Activated CD4-positive, alpha-beta T cell treated with anti-CD3 and anti-CD28 coated beads, Interleukin-2, amount 10 ng/mL, durations not matched to agents 7 days and 5 days (primary cell): ENCODE data around the gene PIGQ. TPM values are rescaled to one million over a fixed set of nuclear protein-coding genes. Genes with fewer than 3 reads are reported as not detected.
A peak's percentile ranks its signal among the peaks of the same experiment; 100 is the strongest.

Source experiments
- CTCF ChIA-PET: fragments of 350-600 bp; sonication (Branson Sonifier 250); formaldehyde crosslinking; loops from one replicate; lab custom pipeline; 2021; ENCODE audit warnings: antibody characterized with exemption; lab: Charles Lee
- POLR2A ChIA-PET: fragments of 350-600 bp; sonication (Branson Sonifier 250); formaldehyde crosslinking; loops from one replicate; lab custom pipeline; 2021; ENCODE audit warnings: antibody characterized with exemption; lab: Charles Lee
- DNase-seq: peaks from one replicate; pipeline ENCODE4 v3.0.0-alpha.2; 2020
- H3K27ac Mint-ChIP-seq: one replicate; pipeline ENCODE4 v1.8.0; 2021; ENCODE audit warnings: mild to moderate bottlenecking, moderate library complexity, mixed read lengths
- H3K27me3 Mint-ChIP-seq: one replicate; pipeline ENCODE4 v1.8.0; 2021; ENCODE audit warnings: mixed read lengths
- H3K36me3 Mint-ChIP-seq: one replicate; pipeline ENCODE4 v1.8.0; 2021; ENCODE audit warnings: low read depth, mixed read lengths
- H3K4me1 Mint-ChIP-seq: one replicate; pipeline ENCODE4 v1.8.0; 2021; ENCODE audit warnings: mixed read lengths
- H3K4me3 Mint-ChIP-seq: one replicate; pipeline ENCODE4 v1.8.0; 2021; ENCODE audit warnings: mild to moderate bottlenecking, moderate library complexity, mixed read lengths
- H3K9me3 Mint-ChIP-seq: one replicate; pipeline ENCODE4 v1.8.0; 2021; ENCODE audit warnings: mixed read lengths
- total RNA-seq, 2 experiments: library from RNA; stranded (reverse); gene quantifications; one replicate each; pipeline ENCODE4 v1.2.3, GENCODE V29; 2021

Gene PIGQ
- total RNA-seq, 2 experiments from 2014 or later, result 44.5 to 46.1 TPM

- H3K27ac Mint-ChIP-seq, result no peak overlapping the region
- H3K4me3 Mint-ChIP-seq, result no peak overlapping the region
- no peaks in the 10 kb centered on the region for H3K27me3 Mint-ChIP-seq
- peaks cover 2% of the 10 kb centered on the region for H3K36me3 Mint-ChIP-seq
- peaks cover 7% of the 10 kb centered on the region for H3K4me1 Mint-ChIP-seq
- peaks cover 2% of the 10 kb centered on the region for H3K9me3 Mint-ChIP-seq
- no peak for DNase-seq
- CTCF ChIA-PET, result no interaction called here
- POLR2A ChIA-PET, result no interaction called here
Observed at GRCh38 chr16:606656-607307, 37.0 kb downstream of the PIGQ start.

GRCh38 chr16:608019-608418 is 38.3 kb downstream of the PIGQ start:
- H3K36me3 Mint-ChIP-seq, result peaks cover 2% of the 10 kb centered on the region
- no peak overlapping the region for H3K27ac Mint-ChIP-seq
- no peak overlapping the region for H3K4me3 Mint-ChIP-seq
- DNase-seq, result no peak
- ChIA-PET POLR2A (no interaction called here), CTCF (no interaction called here)
- H3K4me1 Mint-ChIP-seq, result peaks cover 7% of the 10 kb centered on the region
- peaks cover 2% of the 10 kb centered on the region for H3K9me3 Mint-ChIP-seq
- no peaks in the 10 kb centered on the region for H3K27me3 Mint-ChIP-seq

- H3K36me3 Mint-ChIP-seq, result no peaks in the 10 kb centered on the region
- H3K4me1 Mint-ChIP-seq, result peaks cover 4% of the 10 kb centered on the region
- no peaks in the 10 kb centered on the region for H3K27me3 Mint-ChIP-seq
- no peak overlapping the region for H3K27ac Mint-ChIP-seq
- POLR2A ChIA-PET, result no interaction called here
- no peak overlapping the region for H3K4me3 Mint-ChIP-seq
- DNase-seq, result no peak
- CTCF ChIA-PET, result interaction anchor here (0.6 to 1.1 kb wide), 2 partner anchors 17 to 1926 kb away, joined by 3 to 6 read pairs; no protein-coding TSS in a partner anchor
- H3K9me3 Mint-ChIP-seq, result peaks cover 2% of the 10 kb centered on the region
Observed at GRCh38 chr16:609316-609715, 39.5 kb downstream of the PIGQ start.

GRCh38 chr16:609984-610383 is 40.2 kb downstream of the PIGQ start:
- peaks cover 4% of the 10 kb centered on the region for H3K4me1 Mint-ChIP-seq
- H3K4me3 Mint-ChIP-seq, result no peak overlapping the region
- ChIA-PET CTCF (interaction anchor here (0.6 to 1.1 kb wide), 2 partner anchors 17 to 1925 kb away, joined by 3 to 6 read pairs; no protein-coding TSS in a partner anchor), POLR2A (no interaction called here)
- H3K9me3 Mint-ChIP-seq, result peaks cover 2% of the 10 kb centered on the region
- H3K36me3 Mint-ChIP-seq, result no peaks in the 10 kb centered on the region
- H3K27ac Mint-ChIP-seq, result no peak overlapping the region
- no peak for DNase-seq
- H3K27me3 Mint-ChIP-seq, result no peaks in the 10 kb centered on the region

- H3K9me3 Mint-ChIP-seq, result no peaks in the 10 kb centered on the region
- no peak overlapping the region for H3K4me3 Mint-ChIP-seq
- ChIA-PET POLR2A (no interaction called here), CTCF (interaction anchor here (0.6 to 1.1 kb wide), 3 partner anchors 18 to 272 kb away, joined by 3 read pairs; no protein-coding TSS in a partner anchor)
- peaks cover 4% of the 10 kb centered on the region for H3K4me1 Mint-ChIP-seq
- H3K27me3 Mint-ChIP-seq, result no peaks in the 10 kb centered on the region
- H3K36me3 Mint-ChIP-seq, result no peaks in the 10 kb centered on the region
- peak; percentile 33 for DNase-seq
- no peak overlapping the region for H3K27ac Mint-ChIP-seq
Observed at GRCh38 chr16:610513-611381, 41.0 kb downstream of the PIGQ start.

GRCh38 chr16:615122-615521 is 45.4 kb downstream of the PIGQ start:
- Mint-ChIP-seq H3K4me3 (no peak overlapping the region), H3K27ac (no peak overlapping the region), H3K9me3 (no peaks in the 10 kb centered on the region), H3K4me1 (peaks cover 2% of the 10 kb centered on the region), H3K27me3 (no peaks in the 10 kb centered on the region), H3K36me3 (no peaks in the 10 kb centered on the region)
- DNase-seq, result no peak
- ChIA-PET CTCF (no interaction called here), POLR2A (no interaction called here)

- Mint-ChIP-seq H3K4me1 (no peaks in the 10 kb centered on the region), H3K27ac (no peak overlapping the region), H3K36me3 (no peaks in the 10 kb centered on the region), H3K9me3 (no peaks in the 10 kb centered on the region), H3K27me3 (no peaks in the 10 kb centered on the region), H3K4me3 (no peak overlapping the region)
- POLR2A ChIA-PET, result no interaction called here
- DNase-seq, result no peak
- CTCF ChIA-PET, result interaction anchor here (0.6 kb wide), 1 partner anchor 13 kb away, joined by 3 read pairs; no protein-coding TSS in a partner anchor
Observed at GRCh38 chr16:616733-617586, 47.2 kb downstream of the PIGQ start.

GRCh38 chr16:617855-618254 is 48.1 kb downstream of the PIGQ start:
- no peaks in the 10 kb centered on the region for H3K27me3 Mint-ChIP-seq
- no peaks in the 10 kb centered on the region for H3K4me1 Mint-ChIP-seq
- no peak overlapping the region for H3K4me3 Mint-ChIP-seq
- ChIA-PET CTCF (no interaction called here), POLR2A (no interaction called here)
- no peaks in the 10 kb centered on the region for H3K36me3 Mint-ChIP-seq
- DNase-seq, result no peak
- no peak overlapping the region for H3K27ac Mint-ChIP-seq
- no peaks in the 10 kb centered on the region for H3K9me3 Mint-ChIP-seq

GRCh38 chr16:619476-620100 is 49.8 kb downstream of the PIGQ start:
- no peak for DNase-seq
- CTCF ChIA-PET, result no interaction called here
- Mint-ChIP-seq H3K36me3 (no peaks in the 10 kb centered on the region), H3K4me3 (no peak overlapping the region), H3K9me3 (no peaks in the 10 kb centered on the region), H3K4me1 (no peaks in the 10 kb centered on the region), H3K27ac (no peak overlapping the region), H3K27me3 (no peaks in the 10 kb centered on the region)
- POLR2A ChIA-PET, result no interaction called here

- no peak overlapping the region for H3K4me3 Mint-ChIP-seq
- H3K36me3 Mint-ChIP-seq, result no peaks in the 10 kb centered on the region
- ChIA-PET POLR2A (no interaction called here), CTCF (no interaction called here)
- H3K27ac Mint-ChIP-seq, result no peak overlapping the region
- H3K4me1 Mint-ChIP-seq, result no peaks in the 10 kb centered on the region
- no peaks in the 10 kb centered on the region for H3K27me3 Mint-ChIP-seq
- DNase-seq, result no peak
- H3K9me3 Mint-ChIP-seq, result no peaks in the 10 kb centered on the region
Observed at GRCh38 chr16:620700-621525, 51.1 kb downstream of the PIGQ start.

GRCh38 chr16:621526-622105 is 51.8 kb downstream of the PIGQ start:
- H3K4me1 Mint-ChIP-seq, result no peaks in the 10 kb centered on the region
- H3K27ac Mint-ChIP-seq, result no peak overlapping the region
- no peak for DNase-seq
- H3K4me3 Mint-ChIP-seq, result no peak overlapping the region
- POLR2A ChIA-PET, result no interaction called here
- CTCF ChIA-PET, result no interaction called here
- H3K36me3 Mint-ChIP-seq, result no peaks in the 10 kb centered on the region
- H3K27me3 Mint-ChIP-seq, result no peaks in the 10 kb centered on the region
- no peaks in the 10 kb centered on the region for H3K9me3 Mint-ChIP-seq
